ENCODE data around the gene ANTKMT. TPM values are rescaled to one million over a fixed set of nuclear protein-coding genes. Genes with fewer than 3 reads are reported as not detected.
A peak's percentile ranks its signal among the peaks of the same experiment; 100 is the strongest.

Gene ANTKMT
- total and polyA plus RNA-seq, 4 donors = 14.0 to 29.7 (median 19.7) TPM

GRCh38 chr16:681746-682427, 39.1 kb upstream of the ANTKMT start:
- no peak for DNase-seq (ENCODE audit: low spot score)
- Histone ChIP-seq H3K36me3 (ENCODE audit: control insufficient read depth in 4 of 4, insufficient read depth in 3 of 4, low read depth in 1 of 4, low read length in 3 of 4) (peaks cover 8 to 18% (median 12%) of the 10 kb centered on the region in 4 donors), H3K27me3 (ENCODE audit: control insufficient read depth in 4 of 4, insufficient read depth in 4 of 4, low read length in 3 of 4) (no peaks in the 10 kb centered on the region), H3K4me1 (ENCODE audit: control insufficient read depth in 4 of 4, insufficient read depth in 4 of 4, low read length in 3 of 4) (peaks cover 25 to 57% (median 46%) of the 10 kb centered on the region in 4 donors), H3K4me3 (ENCODE audit: low read depth in 1 of 3, low read length in 3 of 3) (peak overlapping the region in 1 of 3 donors; percentile 83), H3K9ac (ENCODE audit: low read depth in 1 of 2, low read length in 2 of 2) (no peak overlapping the region), H3K9me3 (ENCODE audit: control insufficient read depth in 4 of 4, low read length in 3 of 4) (no peaks in the 10 kb centered on the region), H3K27ac (ENCODE audit: low read depth in 1 of 2, low read length in 2 of 2) (no peak overlapping the region)
- WGBS = 79% methylated on average over 28 of the region's 28 CpGs
- TF ChIP-seq FOXA1 (IDR thresholded peaks at IDR 0.05) (no peak), HNF4G (IDR thresholded peaks at IDR 0.05) (no peak), CTCF (IDR thresholded peaks at IDR 0.05; ENCODE audit: low read depth, low read length, missing input control) (no peak), MAX (IDR thresholded peaks at IDR 0.05) (no peak), EGR1 (IDR thresholded peaks at IDR 0.05; ENCODE audit: low read depth in 2 of 2) (no peak), REST (IDR thresholded peaks at IDR 0.05) (no peak), HNF4A (conservative IDR thresholded peaks at IDR 0.05) (no peak), ATF3 (IDR thresholded peaks at IDR 0.05) (no peak)

- peaks cover 8 to 21% (median 12%) of the 10 kb centered on the region in 4 donors for H3K36me3 ChIP-seq (ENCODE audit: control insufficient read depth in 4 of 4, insufficient read depth in 3 of 4, low read depth in 1 of 4, low read length in 3 of 4)
- H3K4me3 ChIP-seq (ENCODE audit: low read depth in 1 of 3, low read length in 3 of 3) = peak overlapping the region in 2 of 3 donors; percentile 57 to 85
- H3K4me1 ChIP-seq (ENCODE audit: control insufficient read depth in 4 of 4, insufficient read depth in 4 of 4, low read length in 3 of 4) = peaks cover 25 to 57% (median 46%) of the 10 kb centered on the region in 4 donors
- H3K27me3 ChIP-seq (ENCODE audit: control insufficient read depth in 4 of 4, insufficient read depth in 4 of 4, low read length in 3 of 4) = no peaks in the 10 kb centered on the region
- DNase-seq (ENCODE audit: low spot score) = no peak
- H3K9ac ChIP-seq (ENCODE audit: low read depth in 1 of 2, low read length in 2 of 2) = no peak overlapping the region
- H3K9me3 ChIP-seq (ENCODE audit: control insufficient read depth in 4 of 4, low read length in 3 of 4) = no peaks in the 10 kb centered on the region
- H3K27ac ChIP-seq (ENCODE audit: low read depth in 1 of 2, low read length in 2 of 2) = no peak overlapping the region
- 83% methylated on average over 36 of the region's 36 CpGs for WGBS
- no peak for TF ChIP-seq FOXA1 (IDR thresholded peaks at IDR 0.05)
- TF ChIP-seq RXRA (IDR thresholded peaks at IDR 0.05) = no peak
- no peak for TF ChIP-seq ZBTB33 (IDR thresholded peaks at IDR 0.05)
- no peak for TF ChIP-seq HNF4G (IDR thresholded peaks at IDR 0.05)
- TF ChIP-seq HNF4A (conservative IDR thresholded peaks at IDR 0.05) = no peak
- TF ChIP-seq GABPA (IDR thresholded peaks at IDR 0.05 in 1 of 2, conservative IDR thresholded peaks at IDR 0.05 in 1 of 2) = no peak
- TF ChIP-seq REST (IDR thresholded peaks at IDR 0.05) = no peak
- TF ChIP-seq SP1 (IDR thresholded peaks at IDR 0.05) = no peak
- no peak for TF ChIP-seq ATF3 (IDR thresholded peaks at IDR 0.05)
- TF ChIP-seq RAD21 (IDR thresholded peaks at IDR 0.05) = no peak
- TF ChIP-seq NR2F2 (IDR thresholded peaks at IDR 0.05) = no peak
- no peak for TF ChIP-seq TAF1 (conservative IDR thresholded peaks at IDR 0.05)
- TF ChIP-seq FOXA2 (IDR thresholded peaks at IDR 0.05) = no peak
Observed at GRCh38 chr16:682493-683395, 38.2 kb upstream of the ANTKMT start.

All from liver (tissue), 9 donors.